ENCODE data around the gene GLRX5.
A peak's percentile ranks its signal among the peaks of the same experiment; 100 is the strongest.
"Not testable (repeated sequence)": the region's sequence is repeated elsewhere in the genome, so short reads cannot be mapped to it uniquely, and the experiment has no call there.

GLRX5 gene

GRCh38 chr14:95500201-95500681 lies 34.6 kb upstream of the GLRX5 start:
- no peak for DNase-seq

- peak; percentile 83 for DNase-seq
Measured at GRCh38 chr14:95500772-95501401, 34.0 kb upstream of the GLRX5 start.

- no peak for DNase-seq
Measured at GRCh38 chr14:95502381-95502950, 32.4 kb upstream of the GLRX5 start.

DNA sequence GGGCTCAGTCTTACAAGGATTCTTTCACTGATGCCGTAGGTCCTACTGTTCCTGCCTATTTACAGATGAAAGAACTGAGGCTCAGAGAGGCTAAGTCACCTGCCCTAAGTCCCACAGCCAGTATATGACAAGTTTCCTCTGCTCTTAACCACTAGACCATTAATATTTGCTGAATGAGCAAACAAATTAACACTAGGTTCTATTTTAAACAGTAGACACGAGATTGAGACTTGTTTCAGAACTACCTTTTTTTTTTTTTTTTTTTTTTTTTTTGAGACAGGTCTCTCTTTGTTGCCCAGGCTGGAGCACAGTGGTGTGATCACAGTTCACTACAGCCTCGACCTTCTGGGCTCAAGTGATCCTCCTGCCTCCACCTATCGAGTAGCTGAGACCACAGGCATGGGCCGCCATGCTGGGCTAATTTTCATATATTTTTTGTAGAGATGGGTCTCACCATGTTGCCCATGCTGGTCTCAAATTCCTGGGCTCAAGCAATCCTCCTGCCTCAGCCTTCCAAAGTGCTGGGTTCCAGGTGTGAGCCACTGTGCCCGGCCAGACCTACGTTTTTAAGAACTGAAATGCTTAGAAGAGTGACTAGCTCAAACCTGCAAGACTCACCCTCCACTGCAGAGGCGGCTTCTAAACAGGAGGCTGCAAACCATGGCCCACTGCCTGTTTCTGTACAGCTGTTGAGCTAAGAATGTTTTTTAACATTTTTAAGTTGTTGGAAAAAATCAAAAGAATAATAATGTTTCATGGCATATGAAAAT lies 31.3 kb upstream of the GLRX5 start:
- DNase-seq, result no peak

- no peak for DNase-seq
Measured at GRCh38 chr14:95504135-95505029, 30.5 kb upstream of the GLRX5 start.

GRCh38 chr14:95505030-95505589 lies 29.7 kb upstream of the GLRX5 start:
- no peak for DNase-seq

GRCh38 chr14:95507174-95507573 lies 27.7 kb upstream of the GLRX5 start:
- peak; percentile 70 for DNase-seq

DNA sequence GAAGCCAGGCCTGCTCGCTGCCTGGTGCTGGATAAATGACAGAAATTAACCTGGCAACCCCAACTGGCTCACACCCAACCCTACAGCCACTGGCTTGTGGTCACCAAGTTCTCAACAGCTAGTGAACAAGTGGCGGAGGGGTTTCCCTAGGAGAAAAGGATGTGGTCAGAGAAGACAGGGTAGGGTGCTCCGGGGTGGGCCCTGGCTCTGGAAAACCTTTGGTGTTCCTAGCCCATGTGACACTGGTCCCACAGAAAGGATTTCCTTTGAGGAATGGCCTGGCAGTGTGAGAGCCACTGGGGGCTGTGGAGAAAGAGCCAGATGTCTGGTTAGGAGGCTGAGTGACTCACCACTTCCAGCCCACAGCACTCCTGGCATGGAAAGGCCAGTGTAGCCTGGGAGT lies 27.1 kb upstream of the GLRX5 start:
- DNase-seq, result no peak

DNA sequence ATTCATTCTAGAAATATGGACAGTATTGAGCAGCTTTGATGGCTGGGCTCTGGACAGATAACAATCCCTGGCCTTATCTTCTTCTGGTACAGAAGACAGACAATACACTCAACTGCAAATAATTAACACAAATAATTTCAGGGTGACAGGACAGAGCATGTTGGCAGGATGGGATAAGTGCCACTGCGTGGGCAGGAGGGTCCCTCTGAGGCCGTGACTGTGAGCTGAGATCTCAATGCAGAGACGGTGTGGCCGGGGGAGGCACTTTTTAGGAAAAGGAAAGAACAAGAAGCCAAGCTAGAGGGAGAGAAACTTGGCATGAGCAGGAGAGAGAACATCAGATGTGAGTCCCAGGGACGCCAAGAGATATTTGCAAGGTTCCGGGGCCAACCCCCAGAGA lies 26.5 kb upstream of the GLRX5 start:
- DNase-seq, result no peak

GRCh38 chr14:95509495-95509894 lies 25.4 kb upstream of the GLRX5 start:
- no peak for DNase-seq

GRCh38 chr14:95510344-95510743 lies 24.5 kb upstream of the GLRX5 start:
- DNase-seq, result not testable (repeated sequence)

- no peak for DNase-seq
Measured at GRCh38 chr14:95510804-95511203, 24.0 kb upstream of the GLRX5 start.

GRCh38 chr14:95511687-95512086 lies 23.2 kb upstream of the GLRX5 start:
- no peak for DNase-seq

GRCh38 chr14:95513291-95513690 lies 21.6 kb upstream of the GLRX5 start:
- no peak for DNase-seq

DNA sequence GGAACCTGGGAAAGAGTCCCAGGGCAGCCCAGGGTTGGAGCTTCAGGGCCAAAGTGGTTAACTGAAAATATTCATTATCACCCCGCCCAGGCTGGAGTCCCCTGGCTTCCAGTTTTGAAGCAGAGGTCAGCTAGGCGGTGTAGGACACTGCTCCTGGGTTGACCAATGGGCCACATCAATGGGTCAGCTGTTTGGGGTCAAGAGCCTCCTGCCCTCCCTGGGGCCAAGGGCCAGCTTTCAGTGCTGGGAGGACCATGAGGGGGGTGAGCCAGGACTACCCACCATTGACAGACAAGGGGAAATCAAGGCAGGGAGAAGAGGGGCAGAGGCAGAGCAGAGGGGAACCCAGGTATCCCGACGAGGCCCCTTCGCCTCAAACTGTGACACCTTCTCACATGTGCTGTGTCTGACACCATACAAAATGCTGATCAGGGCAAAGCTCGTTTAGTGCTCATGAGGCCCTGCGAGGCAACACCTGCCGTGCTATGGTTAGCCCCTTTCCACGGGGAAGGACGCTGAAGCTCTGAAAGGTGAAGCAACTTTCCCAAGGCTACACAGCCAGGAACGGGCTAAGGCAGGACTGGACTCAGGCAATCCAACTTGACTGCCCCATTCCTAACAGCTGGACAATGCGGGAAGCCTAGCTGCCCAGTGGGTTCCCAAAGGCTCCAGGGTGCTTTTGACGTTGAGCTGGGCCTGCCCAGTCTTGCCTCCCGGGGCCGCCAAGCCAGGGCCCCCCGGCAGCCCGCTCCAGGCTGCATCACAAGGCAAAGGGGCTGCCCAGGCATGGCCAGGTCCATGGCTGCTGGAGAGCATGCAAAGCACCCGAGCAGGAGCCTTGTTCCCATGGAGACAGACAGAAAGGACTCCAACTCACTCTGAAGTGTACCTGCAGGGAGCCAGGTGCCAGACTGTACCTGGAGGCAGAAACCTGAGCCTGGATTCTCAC lies 20.4 kb upstream of the GLRX5 start:
- DNase-seq, result no peak

DNA sequence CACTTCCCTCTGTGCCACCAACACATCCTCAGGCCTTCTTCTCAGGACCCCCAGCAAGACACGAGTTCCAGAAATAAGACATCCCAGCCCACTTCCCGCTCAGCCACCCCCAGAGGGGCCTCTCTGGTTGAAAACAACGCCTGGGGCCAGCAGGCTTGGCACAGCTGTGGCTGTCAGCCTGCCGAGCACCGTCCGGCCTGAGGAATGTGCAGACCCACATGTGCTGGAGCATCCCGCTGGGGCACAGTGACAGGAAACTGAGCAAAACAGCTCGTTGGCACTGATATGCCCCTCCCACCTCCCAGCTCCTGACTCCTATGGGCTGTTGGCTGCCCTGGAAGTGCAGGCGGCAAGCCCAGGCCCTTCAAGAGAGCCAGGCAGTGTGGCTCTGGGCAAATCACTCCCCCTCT lies 19.8 kb upstream of the GLRX5 start:
- no peak for DNase-seq

DNA sequence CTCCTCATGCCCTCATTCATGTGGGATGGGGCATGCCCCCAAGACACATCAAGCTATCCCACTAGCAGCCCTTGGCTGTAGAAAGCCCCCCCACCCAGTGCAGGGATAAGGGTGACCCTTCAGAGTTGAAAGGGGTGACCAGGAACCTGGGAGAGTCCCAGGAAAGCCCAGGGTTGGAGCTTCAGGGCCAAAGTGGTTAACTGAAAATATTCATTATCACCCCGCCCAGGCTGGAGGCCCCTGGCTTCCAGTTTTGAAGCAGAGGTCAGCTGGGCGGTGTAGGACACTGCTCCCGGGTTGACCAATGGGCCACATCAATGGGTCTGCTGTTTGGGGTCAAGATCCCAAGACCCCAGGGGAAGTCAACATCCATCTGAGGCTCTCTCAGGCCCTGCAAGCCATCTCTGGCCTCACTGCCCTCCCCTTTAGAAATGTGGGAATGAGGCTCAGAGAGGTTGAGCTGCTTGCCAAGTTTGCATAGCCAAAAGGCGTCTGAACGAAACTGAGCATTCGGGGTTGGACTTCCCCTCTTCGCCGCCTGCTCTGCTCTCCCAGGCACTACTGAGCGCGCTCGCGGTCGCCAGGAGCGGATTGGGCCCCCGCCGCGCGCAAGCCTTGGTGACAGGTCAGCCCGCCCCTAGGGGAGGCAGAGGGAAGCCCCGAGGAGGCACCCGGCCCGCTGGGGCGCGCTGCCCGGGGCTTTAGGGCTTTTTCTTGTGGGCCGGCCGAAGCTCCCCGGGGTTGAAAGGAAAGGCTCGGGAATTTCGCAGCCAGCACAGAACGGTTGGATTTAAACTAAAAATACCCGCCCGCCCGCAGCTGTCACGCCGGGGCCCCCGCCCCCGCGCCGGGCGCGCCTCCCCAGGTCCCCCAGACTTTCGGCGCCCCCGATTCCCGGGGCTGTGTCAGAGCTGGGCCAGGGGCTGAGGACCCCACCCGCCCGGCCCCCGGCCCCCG lies 19.0 kb upstream of the GLRX5 start:
- no peak for DNase-seq

- no peak for DNase-seq
Measured at GRCh38 chr14:95516554-95517181, 18.2 kb upstream of the GLRX5 start, which contains the start of gene SYNE3. TSS of gene SYNE3 (minus strand) at chr14:95516650. CDS start at chr14:95475821, 40,829 bp downstream.

DNA sequence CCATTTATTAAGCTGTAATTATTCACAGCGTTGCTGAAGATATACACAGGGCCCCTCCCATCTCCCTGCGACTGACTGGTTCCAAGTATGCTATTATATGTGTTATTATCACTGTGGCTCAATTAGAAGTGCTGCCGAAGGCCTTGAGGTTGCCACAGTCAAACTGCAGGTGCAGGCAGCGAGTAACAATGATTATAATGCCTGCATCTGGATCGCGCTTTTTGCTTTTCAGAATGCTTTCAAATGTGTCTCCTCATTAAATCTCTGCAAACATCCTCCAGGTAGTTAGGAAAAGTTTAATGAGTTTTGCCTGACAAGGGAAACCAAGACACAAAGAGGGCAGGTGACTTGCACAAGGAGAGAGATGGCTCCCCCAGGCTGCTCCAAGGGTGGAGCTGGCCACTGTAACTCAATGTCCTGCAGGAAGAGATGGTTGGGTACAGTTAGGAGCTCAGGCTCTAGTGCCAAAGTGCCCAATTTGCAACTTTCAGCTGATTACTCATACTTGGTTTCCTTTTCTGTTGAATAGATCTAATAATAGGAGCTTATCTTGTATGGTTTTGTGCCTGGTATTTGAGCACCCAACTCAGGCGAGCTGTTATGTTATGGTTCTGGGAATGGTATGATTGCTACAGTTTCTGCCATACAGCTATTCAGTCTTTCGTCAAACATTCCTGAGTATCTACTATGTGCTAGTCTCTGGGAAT lies 16.7 kb upstream of the GLRX5 start:
- no peak for DNase-seq
